Left hindlimb (tissue), 1 donor: ENCODE measurements around the gene RUNX1.
"Not testable (repeated sequence)": the region's sequence is repeated elsewhere in the genome, so short reads cannot be mapped to it uniquely, and the experiment has no call there.

Source experiments
- DNase-seq: peaks from one replicate; pipeline ENCODE4 v3.0.0-alpha.2; 2018

RUNX1 gene

GRCh38 chr21:34818662-34819158 lies 230.4 kb downstream of the RUNX1 start:
- DNase-seq, result no peak

- no peak for DNase-seq
Observed at GRCh38 chr21:34817821-34818661, 231.1 kb downstream of the RUNX1 start.

GRCh38 chr21:34815831-34816705 lies 233.0 kb downstream of the RUNX1 start:
- DNase-seq, result no peak

- no peak for DNase-seq
Observed at GRCh38 chr21:34814529-34814951, 234.6 kb downstream of the RUNX1 start.

- no peak for DNase-seq
Observed at GRCh38 chr21:34813266-34813894, 235.7 kb downstream of the RUNX1 start.

- no peak for DNase-seq
Observed at GRCh38 chr21:34812504-34813265, 236.4 kb downstream of the RUNX1 start.

- DNase-seq, result no peak
Observed at GRCh38 chr21:34811368-34811767, 237.7 kb downstream of the RUNX1 start.

- DNase-seq, result no peak
Observed at GRCh38 chr21:34810786-34811185, 238.3 kb downstream of the RUNX1 start.

GRCh38 chr21:34809822-34810221 lies 239.3 kb downstream of the RUNX1 start:
- DNase-seq, result no peak

GRCh38 chr21:34808569-34809204 lies 240.4 kb downstream of the RUNX1 start:
- DNase-seq, result no peak

GRCh38 chr21:34807881-34808568 lies 241.1 kb downstream of the RUNX1 start:
- no peak for DNase-seq

- DNase-seq, result no peak
Observed at GRCh38 chr21:34807146-34807880, 241.8 kb downstream of the RUNX1 start.

GRCh38 chr21:34806423-34806822 lies 242.7 kb downstream of the RUNX1 start:
- DNase-seq, result no peak

GRCh38 chr21:34805157-34805556 lies 243.9 kb downstream of the RUNX1 start:
- DNase-seq, result no peak

GRCh38 chr21:34804584-34804983 lies 244.5 kb downstream of the RUNX1 start:
- DNase-seq, result not testable (repeated sequence)

- no peak for DNase-seq
Observed at GRCh38 chr21:34803782-34804370, 245.2 kb downstream of the RUNX1 start.

GRCh38 chr21:34802180-34802899 lies 246.8 kb downstream of the RUNX1 start:
- DNase-seq, result no peak

GRCh38 chr21:34801519-34802132 lies 247.5 kb downstream of the RUNX1 start:
- DNase-seq, result no peak
